ENCODE results near the gene TMEM169.
A peak's percentile ranks its signal among the peaks of the same experiment; 100 is the strongest.

TMEM169 gene

GRCh38 chr2:216107320-216107719 is 25.6 kb downstream of the TMEM169 start:
- no peaks in the 10 kb centered on the region for H3K27me3 ChIP-seq (replicated peaks)
- peak overlapping the region; percentile 7 for H3K4me3 ChIP-seq (ENCODE audit: low read depth, low read length)
- H3K27ac ChIP-seq: no peak overlapping the region
- in situ Hi-C loops (cut with HindIII; ENCODE audit: low pct_ligation_motif_present, low sequenced_read_pairs): no loop called here
- TF ChIP-seq, protein P1, sequence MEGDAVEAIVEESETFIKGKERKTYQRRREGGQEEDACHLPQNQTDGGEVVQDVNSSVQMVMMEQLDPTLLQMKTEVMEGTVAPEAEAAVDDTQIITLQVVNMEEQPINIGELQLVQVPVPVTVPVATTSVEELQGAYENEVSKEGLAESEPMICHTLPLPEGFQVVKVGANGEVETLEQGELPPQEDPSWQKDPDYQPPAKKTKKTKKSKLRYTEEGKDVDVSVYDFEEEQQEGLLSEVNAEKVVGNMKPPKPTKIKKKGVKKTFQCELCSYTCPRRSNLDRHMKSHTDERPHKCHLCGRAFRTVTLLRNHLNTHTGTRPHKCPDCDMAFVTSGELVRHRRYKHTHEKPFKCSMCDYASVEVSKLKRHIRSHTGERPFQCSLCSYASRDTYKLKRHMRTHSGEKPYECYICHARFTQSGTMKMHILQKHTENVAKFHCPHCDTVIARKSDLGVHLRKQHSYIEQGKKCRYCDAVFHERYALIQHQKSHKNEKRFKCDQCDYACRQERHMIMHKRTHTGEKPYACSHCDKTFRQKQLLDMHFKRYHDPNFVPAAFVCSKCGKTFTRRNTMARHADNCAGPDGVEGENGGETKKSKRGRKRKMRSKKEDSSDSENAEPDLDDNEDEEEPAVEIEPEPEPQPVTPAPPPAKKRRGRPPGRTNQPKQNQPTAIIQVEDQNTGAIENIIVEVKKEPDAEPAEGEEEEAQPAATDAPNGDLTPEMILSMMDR (IDR thresholded peaks at IDR 0.05; ENCODE audit: low read depth, low read length, missing control alignments): no peak
- peaks cover 12% of the 10 kb centered on the region for H3K36me3 ChIP-seq (replicated peaks)
- DNase-seq: no peak

- Histone ChIP-seq H3K4me3 (ENCODE audit: low read depth, low read length) (peak overlapping the region; percentile 7), H3K27ac (no peak overlapping the region), H3K27me3 (replicated peaks) (no peaks in the 10 kb centered on the region), H3K36me3 (replicated peaks) (peaks cover 12% of the 10 kb centered on the region)
- TF ChIP-seq, protein P1 (IDR thresholded peaks at IDR 0.05; ENCODE audit: low read depth, low read length, missing control alignments): no peak
- DNase-seq: no peak
- in situ Hi-C loops (cut with HindIII; ENCODE audit: low pct_ligation_motif_present, low sequenced_read_pairs): no loop called here
Measured at GRCh38 chr2:216107760-216108159, 26.0 kb downstream of the TMEM169 start.

DNA sequence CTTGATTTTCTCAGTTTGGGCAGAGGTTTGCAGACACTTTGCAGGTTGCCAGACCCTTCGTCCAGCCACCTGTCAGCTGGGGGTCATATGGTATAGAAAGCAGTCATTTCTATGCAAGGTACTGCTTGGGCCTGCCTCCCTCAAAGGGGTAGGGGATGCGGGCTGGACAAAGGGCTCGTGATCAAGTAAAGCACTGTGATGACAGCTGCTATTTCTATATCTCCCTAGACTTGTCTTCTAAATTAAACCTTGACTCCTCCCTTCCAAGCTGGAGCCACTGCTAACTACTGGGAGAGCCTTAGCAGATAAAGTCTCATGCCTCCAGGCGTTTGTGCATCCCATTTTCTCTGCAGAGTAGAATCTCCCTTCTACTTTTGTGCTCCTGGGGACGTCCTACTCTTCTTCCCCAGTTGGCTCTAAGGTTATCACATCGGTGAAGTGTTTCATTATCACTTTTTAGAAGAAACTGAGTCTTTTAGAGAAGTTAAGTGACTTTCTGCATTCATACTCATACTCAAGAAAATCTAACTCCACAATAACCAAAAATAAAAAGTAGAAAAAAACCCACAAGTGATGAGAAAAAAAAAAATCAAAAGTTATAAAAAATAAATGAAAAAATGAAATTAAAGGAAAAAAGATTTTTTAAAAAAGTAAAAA is 26.7 kb downstream of the TMEM169 start:
- in situ Hi-C loops (cut with HindIII; ENCODE audit: low pct_ligation_motif_present, low sequenced_read_pairs): no loop called here
- Histone ChIP-seq H3K4me3 (ENCODE audit: low read depth, low read length) (peak overlapping the region; percentile 49), H3K36me3 (replicated peaks) (peaks cover 17% of the 10 kb centered on the region), H3K27me3 (replicated peaks) (no peaks in the 10 kb centered on the region), H3K27ac (peak overlapping the region; percentile 47)
- no peak for DNase-seq
- TF ChIP-seq, protein P1 (IDR thresholded peaks at IDR 0.05; ENCODE audit: low read depth, low read length, missing control alignments): no peak

DNA sequence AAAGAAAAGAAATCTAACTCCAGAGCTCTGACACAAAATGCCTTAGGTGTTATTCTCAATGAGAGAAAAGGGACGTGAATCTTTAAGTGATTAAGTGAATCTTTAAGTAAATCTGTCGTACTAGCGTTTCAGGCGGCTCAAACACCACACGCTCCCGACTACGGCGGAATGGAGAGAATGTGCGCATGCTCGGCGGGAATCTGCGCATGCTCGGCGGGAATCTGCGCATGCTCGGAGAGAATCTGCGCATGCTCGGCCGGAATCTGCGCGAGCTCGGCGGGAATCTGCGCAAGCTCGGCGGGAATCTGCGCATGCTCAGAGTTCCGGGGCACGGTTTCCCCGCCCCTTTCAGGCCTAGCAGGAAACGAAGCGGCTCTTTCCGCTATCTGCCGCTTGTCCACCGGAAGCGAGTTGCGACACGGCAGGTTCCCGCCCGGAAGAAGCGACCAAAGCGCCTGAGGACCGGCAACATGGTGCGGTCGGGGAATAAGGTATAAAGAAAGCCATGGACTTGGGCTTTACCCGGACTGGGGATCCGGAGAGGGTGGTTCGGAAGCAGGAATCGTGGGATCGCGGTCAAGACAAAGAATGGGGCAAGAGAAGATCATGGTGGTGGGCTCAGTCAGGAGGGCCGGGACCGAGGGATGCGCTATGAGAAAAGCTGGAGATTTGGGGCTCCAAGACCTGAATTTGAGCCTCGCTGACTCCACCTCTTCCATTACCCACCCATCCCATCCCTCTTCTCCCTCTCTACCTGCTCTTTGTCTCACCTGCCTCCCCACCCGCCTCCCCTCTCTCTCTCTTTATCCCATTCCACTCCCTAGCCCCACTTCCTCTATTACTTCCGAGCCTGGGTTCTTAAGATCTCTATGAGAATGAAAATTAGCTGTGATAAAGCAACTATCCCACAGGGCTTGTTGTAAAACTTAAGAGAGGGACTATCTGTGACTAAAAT is 27.5 kb downstream of the TMEM169 start, which contains the start of gene XRCC5:
Gene XRCC5, plus strand, starts transcription at position 382 of the 955 bp plus-strand sequence. Its CDS starts 89 bp downstream, at position 471.
- peak within 1 kb of the TSS; percentile 81 for H3K27ac ChIP-seq
- peak within 1 kb of the TSS; percentile 98 for H3K4me3 ChIP-seq (ENCODE audit: low read depth, low read length)
- DNase-seq: peak; percentile 93
- TF ChIP-seq, protein P1 (IDR thresholded peaks at IDR 0.05; ENCODE audit: low read depth, low read length, missing control alignments): no peak
- in situ Hi-C loops (cut with HindIII; ENCODE audit: low pct_ligation_motif_present, low sequenced_read_pairs): no loop called here
- H3K27me3 ChIP-seq (replicated peaks): no peaks in the 10 kb centered on the region
- peaks cover 25% of the 10 kb centered on the region for H3K36me3 ChIP-seq (replicated peaks)

GRCh38 chr2:216109962-216110614 is 28.4 kb downstream of the TMEM169 start:
- Histone ChIP-seq H3K4me3 (ENCODE audit: low read depth, low read length) (peak overlapping the region; percentile 98), H3K27ac (peak overlapping the region; percentile 81), H3K27me3 (replicated peaks) (no peaks in the 10 kb centered on the region), H3K36me3 (replicated peaks) (peaks cover 28% of the 10 kb centered on the region)
- DNase-seq: peak; percentile 3
- TF ChIP-seq, protein P1 (IDR thresholded peaks at IDR 0.05; ENCODE audit: low read depth, low read length, missing control alignments): peak; percentile 50
- in situ Hi-C loops (cut with HindIII; ENCODE audit: low pct_ligation_motif_present, low sequenced_read_pairs): no loop called here
